NCI-H146 (cell line): Measurements from ENCODE around the gene MYRF.

Experiments
- DNase-seq: peaks from one replicate; lab custom pipeline; 2025; lab: John Stamatoyannopoulos, UW

MYRF gene

GRCh38 chr11:61817471-61818202 is 65.2 kb downstream of the MYRF start:
- no peak for DNase-seq

- no peak for DNase-seq
Measured at GRCh38 chr11:61820174-61820573, 67.7 kb downstream of the MYRF start.

GRCh38 chr11:61826930-61827570 is 74.6 kb downstream of the MYRF start:
- DNase-seq, result peak; percentile 74

GRCh38 chr11:61827571-61828378 is 75.3 kb downstream of the MYRF start, which contains the start of gene FADS2:
TSS of gene FADS2 (plus strand) at chr11:61828300. CDS start at chr11:61828391, 91 bp downstream.
- DNase-seq, result peak; percentile 99

GRCh38 chr11:61828379-61828628 is 75.9 kb downstream of the MYRF start:
- DNase-seq, result no peak

- peak; percentile 64 for DNase-seq
Measured at GRCh38 chr11:61828629-61829407, 76.4 kb downstream of the MYRF start.

- DNase-seq, result no peak
Measured at GRCh38 chr11:61829806-61830205, 77.4 kb downstream of the MYRF start.

GRCh38 chr11:61830237-61831105 is 78.0 kb downstream of the MYRF start:
- no peak for DNase-seq

GRCh38 chr11:61832207-61832606 is 79.8 kb downstream of the MYRF start:
- DNase-seq, result no peak

- DNase-seq, result no peak
Measured at GRCh38 chr11:61832754-61833153, 80.3 kb downstream of the MYRF start.

GRCh38 chr11:61833471-61833870 is 81.0 kb downstream of the MYRF start:
- no peak for DNase-seq

- no peak for DNase-seq
Measured at GRCh38 chr11:61833926-61834277, 81.5 kb downstream of the MYRF start.

- peak; percentile 51 for DNase-seq
Measured at GRCh38 chr11:61834278-61835048, 82.0 kb downstream of the MYRF start.

GRCh38 chr11:61836193-61836592 is 83.8 kb downstream of the MYRF start:
- no peak for DNase-seq

GRCh38 chr11:61837411-61838005 is 85.1 kb downstream of the MYRF start:
- no peak for DNase-seq
